ENCODE data around the gene FIGN.

The FIGN gene

GRCh38 chr2:163673522-163673921, 62.3 kb downstream of the FIGN start:
- no peaks in the 10 kb centered on the region for H3K4me1 Mint-ChIP-seq
- no peak for ATAC-seq

GRCh38 chr2:163670929-163671328, 64.9 kb downstream of the FIGN start:
- Mint-ChIP-seq H3K36me3 (ENCODE audit: low read depth) (no peaks in the 10 kb centered on the region), H3K4me1 (no peaks in the 10 kb centered on the region), H3K27ac (no peak overlapping the region), H3K4me3 (no peak overlapping the region), H3K9me3 (no peaks in the 10 kb centered on the region), H3K27me3 (no peaks in the 10 kb centered on the region)
- DNase-seq (no peak), ATAC-seq (no peak)

More at GRCh38 chr2:163673522-163673921, 62.3 kb downstream of the FIGN start:
- Mint-ChIP-seq H3K9me3 (no peaks in the 10 kb centered on the region), H3K36me3 (ENCODE audit: low read depth) (no peaks in the 10 kb centered on the region), H3K27me3 (no peaks in the 10 kb centered on the region), H3K27ac (no peak overlapping the region), H3K4me3 (no peak overlapping the region)
- no peak for DNase-seq

GRCh38 chr2:163669506-163669905, 66.3 kb downstream of the FIGN start:
- no peaks in the 10 kb centered on the region for H3K9me3 Mint-ChIP-seq
- no peaks in the 10 kb centered on the region for H3K36me3 Mint-ChIP-seq (ENCODE audit: low read depth)
- DNase-seq = no peak
- no peaks in the 10 kb centered on the region for H3K27me3 Mint-ChIP-seq
- no peak overlapping the region for H3K27ac Mint-ChIP-seq
- no peaks in the 10 kb centered on the region for H3K4me1 Mint-ChIP-seq
- no peak for ATAC-seq
- no peak overlapping the region for H3K4me3 Mint-ChIP-seq

- no peaks in the 10 kb centered on the region for H3K36me3 Mint-ChIP-seq (ENCODE audit: low read depth)
- no peak overlapping the region for H3K4me3 Mint-ChIP-seq
- DNase-seq = no peak
- no peak overlapping the region for H3K27ac Mint-ChIP-seq
- H3K4me1 Mint-ChIP-seq = no peaks in the 10 kb centered on the region
- H3K9me3 Mint-ChIP-seq = peaks cover 4% of the 10 kb centered on the region
- H3K27me3 Mint-ChIP-seq = no peaks in the 10 kb centered on the region
- ATAC-seq = no peak
These were observed 68.5 kb downstream of the FIGN start for GRCh38 chr2:163667064-163667887.

GRCh38 chr2:163665817-163666216, 70.0 kb downstream of the FIGN start:
- H3K4me3 Mint-ChIP-seq = no peak overlapping the region
- DNase-seq (no peak), ATAC-seq (no peak)
- no peaks in the 10 kb centered on the region for H3K36me3 Mint-ChIP-seq (ENCODE audit: low read depth)
- no peaks in the 10 kb centered on the region for H3K27me3 Mint-ChIP-seq
- peaks cover 10% of the 10 kb centered on the region for H3K9me3 Mint-ChIP-seq
- no peak overlapping the region for H3K27ac Mint-ChIP-seq
- no peaks in the 10 kb centered on the region for H3K4me1 Mint-ChIP-seq

GRCh38 chr2:163665051-163665450, 70.8 kb downstream of the FIGN start:
- Mint-ChIP-seq H3K27me3 (no peaks in the 10 kb centered on the region), H3K27ac (no peak overlapping the region), H3K4me1 (no peaks in the 10 kb centered on the region), H3K36me3 (ENCODE audit: low read depth) (no peaks in the 10 kb centered on the region), H3K9me3 (peaks cover 10% of the 10 kb centered on the region), H3K4me3 (no peak overlapping the region)
- DNase-seq (no peak), ATAC-seq (no peak)

- no peak for DNase-seq
- H3K27me3 Mint-ChIP-seq = no peaks in the 10 kb centered on the region
- no peak for ATAC-seq
- H3K27ac Mint-ChIP-seq = no peak overlapping the region
- peaks cover 10% of the 10 kb centered on the region for H3K9me3 Mint-ChIP-seq
- H3K36me3 Mint-ChIP-seq (ENCODE audit: low read depth) = no peaks in the 10 kb centered on the region
- no peaks in the 10 kb centered on the region for H3K4me1 Mint-ChIP-seq
- no peak overlapping the region for H3K4me3 Mint-ChIP-seq
These were observed 71.2 kb downstream of the FIGN start for GRCh38 chr2:163664610-163665009.

- no peak overlapping the region for H3K27ac Mint-ChIP-seq
- no peak for ATAC-seq
These were observed 73.5 kb downstream of the FIGN start for GRCh38 chr2:163662141-163662780.

GRCh38 chr2:163659224-163659623, 76.6 kb downstream of the FIGN start:
- ATAC-seq = no peak
- DNase-seq = no peak
- no peaks in the 10 kb centered on the region for H3K27me3 Mint-ChIP-seq

More at GRCh38 chr2:163662141-163662780, 73.5 kb downstream of the FIGN start:
- no peaks in the 10 kb centered on the region for H3K36me3 Mint-ChIP-seq (ENCODE audit: low read depth)
- DNase-seq = no peak
- no peaks in the 10 kb centered on the region for H3K27me3 Mint-ChIP-seq
- H3K9me3 Mint-ChIP-seq = peaks cover 10% of the 10 kb centered on the region
- no peaks in the 10 kb centered on the region for H3K4me1 Mint-ChIP-seq
- no peak overlapping the region for H3K4me3 Mint-ChIP-seq

GRCh38 chr2:163658556-163658955, 77.3 kb downstream of the FIGN start:
- Mint-ChIP-seq H3K27ac (no peak overlapping the region), H3K36me3 (ENCODE audit: low read depth) (no peaks in the 10 kb centered on the region), H3K27me3 (no peaks in the 10 kb centered on the region), H3K9me3 (peaks cover 6% of the 10 kb centered on the region), H3K4me1 (no peaks in the 10 kb centered on the region), H3K4me3 (no peak overlapping the region)
- ATAC-seq (no peak), DNase-seq (no peak)

More at GRCh38 chr2:163659224-163659623, 76.6 kb downstream of the FIGN start:
- no peaks in the 10 kb centered on the region for H3K36me3 Mint-ChIP-seq (ENCODE audit: low read depth)
- peaks cover 10% of the 10 kb centered on the region for H3K9me3 Mint-ChIP-seq
- H3K27ac Mint-ChIP-seq = no peak overlapping the region
- no peaks in the 10 kb centered on the region for H3K4me1 Mint-ChIP-seq
- H3K4me3 Mint-ChIP-seq = no peak overlapping the region

- Mint-ChIP-seq H3K4me1 (no peaks in the 10 kb centered on the region), H3K9me3 (peaks cover 6% of the 10 kb centered on the region), H3K36me3 (ENCODE audit: low read depth) (no peaks in the 10 kb centered on the region), H3K4me3 (no peak overlapping the region), H3K27me3 (no peaks in the 10 kb centered on the region), H3K27ac (no peak overlapping the region)
- DNase-seq (no peak), ATAC-seq (no peak)
These were observed 78.5 kb downstream of the FIGN start for GRCh38 chr2:163657281-163657656.

GRCh38 chr2:163656622-163657280, 79.1 kb downstream of the FIGN start:
- DNase-seq (no peak), ATAC-seq (no peak)
- H3K9me3 Mint-ChIP-seq = peaks cover 2% of the 10 kb centered on the region
- H3K27me3 Mint-ChIP-seq = no peaks in the 10 kb centered on the region
- H3K36me3 Mint-ChIP-seq (ENCODE audit: low read depth) = no peaks in the 10 kb centered on the region
- H3K4me3 Mint-ChIP-seq = no peak overlapping the region
- H3K27ac Mint-ChIP-seq = no peak overlapping the region
- H3K4me1 Mint-ChIP-seq = no peaks in the 10 kb centered on the region

- no peaks in the 10 kb centered on the region for H3K27me3 Mint-ChIP-seq
- no peak overlapping the region for H3K27ac Mint-ChIP-seq
- no peak overlapping the region for H3K4me3 Mint-ChIP-seq
- no peak for ATAC-seq
- H3K4me1 Mint-ChIP-seq = no peaks in the 10 kb centered on the region
- no peaks in the 10 kb centered on the region for H3K9me3 Mint-ChIP-seq
- no peak for DNase-seq
- no peaks in the 10 kb centered on the region for H3K36me3 Mint-ChIP-seq (ENCODE audit: low read depth)
These were observed 80.1 kb downstream of the FIGN start for GRCh38 chr2:163655667-163656066.

GRCh38 chr2:163652751-163653150, 83.1 kb downstream of the FIGN start:
- DNase-seq = no peak
- no peaks in the 10 kb centered on the region for H3K36me3 Mint-ChIP-seq (ENCODE audit: low read depth)
- H3K4me1 Mint-ChIP-seq = no peaks in the 10 kb centered on the region

GRCh38 chr2:163649080-163649479, 86.7 kb downstream of the FIGN start:
- ATAC-seq (no peak), DNase-seq (no peak)
- Mint-ChIP-seq H3K27ac (no peak overlapping the region), H3K9me3 (no peaks in the 10 kb centered on the region), H3K4me1 (no peaks in the 10 kb centered on the region), H3K4me3 (no peak overlapping the region), H3K36me3 (ENCODE audit: low read depth) (no peaks in the 10 kb centered on the region), H3K27me3 (no peaks in the 10 kb centered on the region)

More at GRCh38 chr2:163652751-163653150, 83.1 kb downstream of the FIGN start:
- no peak for ATAC-seq
- Mint-ChIP-seq H3K27ac (no peak overlapping the region), H3K4me3 (no peak overlapping the region), H3K9me3 (no peaks in the 10 kb centered on the region), H3K27me3 (no peaks in the 10 kb centered on the region)

Measured in activated naive CD8-positive, alpha-beta T cell treated with anti-CD3 and anti-CD28 coated beads, Interleukin-2, amount 50 U/mL, for 24 hours (primary cell).